GM21367 (cell line): ENCODE data around the gene UBL3.

Experiments used
- ATAC-seq: cut with Tn5 transposase; IDR thresholded peaks from one replicate; pipeline ENCODE4 v1.9.1; 2021; ENCODE audit not compliant: unreplicated experiment

The UBL3 gene, protein sequence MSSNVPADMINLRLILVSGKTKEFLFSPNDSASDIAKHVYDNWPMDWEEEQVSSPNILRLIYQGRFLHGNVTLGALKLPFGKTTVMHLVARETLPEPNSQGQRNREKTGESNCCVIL

DNA sequence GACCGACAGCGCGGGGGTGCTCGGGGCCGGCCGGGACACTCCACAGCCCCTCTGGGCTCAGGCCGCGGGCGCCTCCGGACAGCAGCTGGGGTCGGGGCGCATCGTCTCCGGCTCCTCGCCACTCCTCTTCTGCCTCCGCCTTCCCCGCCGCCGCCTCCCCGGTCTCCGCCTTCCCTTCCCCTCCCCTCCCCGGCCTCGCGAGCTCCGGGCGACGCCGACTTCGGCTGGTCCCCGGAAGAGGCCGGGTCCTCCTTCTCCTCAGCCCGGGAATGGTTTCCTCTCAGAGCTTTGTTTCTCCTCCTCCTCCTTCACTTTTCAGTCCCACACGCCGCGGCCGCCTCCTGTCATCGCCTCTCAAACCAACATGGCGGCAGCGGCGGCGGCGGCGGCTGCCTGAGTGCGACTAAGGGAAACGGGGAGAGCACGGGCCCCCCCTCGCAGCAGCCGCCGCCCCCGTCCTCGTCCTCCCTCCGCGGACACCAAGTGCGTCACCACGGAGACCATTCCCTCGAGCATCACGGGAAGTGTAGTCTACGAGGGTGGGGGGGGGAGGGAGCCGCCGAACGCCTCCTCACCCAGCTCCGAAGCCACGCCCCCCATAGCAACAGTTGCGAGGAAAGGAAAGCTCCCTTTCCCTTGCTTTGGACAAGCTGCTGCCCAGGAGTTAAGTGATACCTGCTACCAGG, at the start of gene UBL3:
UBL3 (minus strand) TSS at position 405 of the 686 bp plus-strand sequence. CDS start 1,079 bp downstream, outside the sequence.
- ATAC-seq = peak; percentile 73

DNA sequence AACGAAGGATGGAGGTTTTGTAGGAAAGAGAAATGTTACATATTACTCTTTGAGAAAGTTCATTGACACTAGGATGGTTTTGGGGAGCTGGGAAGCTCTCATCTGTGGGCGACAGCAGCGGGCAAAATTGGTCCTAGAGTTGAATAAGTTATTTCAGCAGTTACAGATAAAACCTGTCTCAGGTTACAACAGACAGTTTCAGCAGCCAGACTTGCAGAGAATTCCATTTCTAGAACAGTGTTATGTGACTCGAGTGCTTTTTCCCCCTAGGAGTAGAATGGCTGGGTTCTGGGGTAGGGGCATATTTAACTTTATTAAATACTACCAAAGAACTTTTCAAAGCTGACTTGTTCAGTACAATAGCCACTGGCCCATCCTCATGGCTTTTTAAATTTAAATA, 46.7 kb upstream of the UBL3 start:
- ATAC-seq = no peak

DNA sequence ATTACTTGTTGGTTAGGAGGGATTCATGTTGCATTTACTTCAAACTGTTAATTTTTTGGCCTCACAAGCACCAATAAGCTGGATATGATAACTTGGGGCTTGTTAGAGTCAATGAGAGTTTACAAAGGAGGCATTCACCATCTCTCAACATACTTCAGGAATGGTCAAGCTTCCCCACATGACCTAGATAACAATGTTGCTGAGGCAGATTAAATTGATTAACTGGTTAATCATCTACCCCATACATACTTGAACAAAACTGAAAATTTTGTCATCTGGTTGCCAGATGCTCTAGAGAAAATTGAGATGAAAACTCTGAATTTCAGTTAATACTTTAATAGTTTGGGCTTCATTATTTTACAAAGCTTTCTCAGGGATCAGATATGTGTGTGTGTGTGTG, 43.0 kb upstream of the UBL3 start:
- ATAC-seq = no peak

DNA sequence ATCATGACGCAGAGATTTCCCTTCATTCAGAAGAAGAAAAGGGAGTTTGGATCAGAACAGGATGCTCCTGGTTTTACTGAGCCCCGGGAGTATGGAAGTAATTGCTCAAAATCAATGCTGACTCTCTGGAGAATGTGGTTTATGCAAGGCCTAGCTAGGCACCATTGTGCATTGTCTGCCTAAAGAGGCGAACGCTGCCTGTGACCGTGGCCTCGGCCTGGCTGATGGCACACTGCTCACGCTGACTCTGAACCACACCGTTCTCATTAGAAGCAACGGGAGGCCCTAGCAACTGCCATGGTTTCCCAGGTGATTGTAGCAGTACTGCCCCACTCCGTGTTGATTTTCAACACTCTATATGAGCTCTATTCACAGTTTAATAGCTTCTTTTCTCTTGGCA, 41.7 kb upstream of the UBL3 start:
- no peak for ATAC-seq

DNA sequence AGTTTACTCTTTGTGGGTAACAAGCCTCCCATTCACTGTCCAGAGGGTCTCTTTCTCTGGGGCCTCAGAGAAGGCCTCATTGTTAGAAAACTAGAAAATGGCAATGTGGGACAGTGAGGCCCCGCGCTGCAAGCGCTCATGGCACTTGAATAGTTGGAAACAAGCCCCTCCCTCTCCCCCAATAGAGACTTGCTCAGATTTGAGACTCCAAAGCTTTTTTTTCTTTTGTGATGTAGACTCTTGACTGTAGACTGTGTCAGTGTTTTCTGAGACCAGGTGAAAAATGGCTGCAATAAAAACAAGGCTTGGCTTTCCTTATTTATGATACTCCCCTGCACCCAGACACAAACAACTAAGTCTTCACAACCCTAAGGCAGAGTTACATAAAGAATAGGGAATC, 38.7 kb upstream of the UBL3 start:
- no peak for ATAC-seq

DNA sequence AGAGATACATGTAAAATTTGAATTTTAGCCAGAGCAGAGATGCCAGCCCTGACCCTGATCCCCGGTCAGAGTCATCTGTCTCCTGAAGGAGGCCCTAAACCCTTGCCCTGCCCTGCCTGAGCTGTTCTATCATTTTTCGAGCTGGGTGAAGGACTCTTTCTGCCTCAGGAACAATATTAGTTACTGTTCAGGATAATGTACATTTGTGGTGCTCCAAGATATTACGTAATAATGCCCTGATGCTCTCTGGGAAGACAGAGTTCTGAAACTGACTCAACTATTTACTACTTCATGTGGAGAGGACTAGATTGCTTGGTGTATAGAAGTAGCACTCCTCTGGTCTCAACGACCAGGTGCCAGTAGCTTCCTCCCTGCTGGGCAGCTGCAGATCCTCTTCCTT, 37.9 kb upstream of the UBL3 start:
- ATAC-seq = no peak

DNA sequence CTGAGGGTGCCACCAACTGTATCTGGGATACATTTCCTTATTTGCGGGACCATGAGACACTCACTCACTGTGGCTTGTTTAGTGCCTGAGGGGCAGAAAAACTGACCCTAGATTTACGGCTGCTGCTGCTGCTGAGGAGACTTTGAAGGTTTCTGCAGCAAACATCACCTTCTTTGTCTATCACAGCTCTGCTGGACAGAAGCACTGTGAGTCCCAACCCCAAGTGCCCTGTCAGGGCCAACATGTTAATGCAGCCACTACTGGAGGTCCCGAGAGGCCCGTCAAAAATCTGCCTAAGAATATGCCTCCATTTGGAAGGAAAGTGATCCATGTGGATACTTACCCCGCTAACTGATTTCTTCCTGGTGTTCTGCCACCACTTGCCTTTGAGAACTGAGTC, 37.3 kb upstream of the UBL3 start:
- no peak for ATAC-seq

DNA sequence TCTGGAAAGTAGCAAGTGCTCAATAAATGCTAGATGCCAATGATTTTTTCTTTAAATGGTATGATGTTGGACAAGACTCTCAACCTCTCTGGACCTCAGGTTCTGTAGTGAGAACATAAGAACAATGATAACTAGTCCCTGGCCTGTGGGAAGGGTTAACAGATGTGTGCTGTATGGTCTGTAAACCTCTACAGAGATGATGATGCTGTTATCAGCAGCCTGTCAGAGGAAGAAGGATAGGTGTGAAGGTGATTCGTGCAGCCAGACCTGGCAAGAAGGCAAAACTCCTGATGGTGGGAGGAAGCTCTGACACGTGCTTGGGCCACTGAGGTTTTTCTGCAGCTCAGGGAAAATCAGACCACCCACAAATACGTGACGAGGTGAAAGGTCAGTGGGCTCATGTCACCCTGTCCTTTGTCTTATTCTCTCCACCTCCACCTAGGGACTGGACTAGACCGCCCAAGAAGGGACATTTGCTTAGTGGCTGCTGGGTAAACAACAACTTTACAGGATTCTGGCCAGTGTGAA, 36.7 kb upstream of the UBL3 start:
- ATAC-seq = no peak

DNA sequence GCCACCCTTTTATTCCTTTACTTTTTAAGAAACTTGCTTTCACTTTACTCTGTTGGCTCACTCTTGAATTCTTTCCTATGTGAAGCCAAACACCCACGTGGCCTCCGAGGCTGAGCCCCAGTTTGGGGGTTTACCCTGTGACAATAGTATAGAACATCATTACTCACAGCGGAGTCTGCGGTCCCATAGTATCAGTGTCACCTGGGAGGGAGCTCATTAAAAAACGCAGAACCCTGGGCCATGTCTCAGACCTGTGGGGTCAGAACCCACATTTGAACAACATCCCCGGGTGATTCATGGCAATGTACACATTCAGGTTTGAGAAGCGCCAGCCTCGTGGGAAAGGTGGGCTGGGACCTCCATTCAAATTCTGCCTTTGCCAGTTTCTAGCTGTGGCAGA, 36.0 kb upstream of the UBL3 start:
- ATAC-seq = no peak

DNA sequence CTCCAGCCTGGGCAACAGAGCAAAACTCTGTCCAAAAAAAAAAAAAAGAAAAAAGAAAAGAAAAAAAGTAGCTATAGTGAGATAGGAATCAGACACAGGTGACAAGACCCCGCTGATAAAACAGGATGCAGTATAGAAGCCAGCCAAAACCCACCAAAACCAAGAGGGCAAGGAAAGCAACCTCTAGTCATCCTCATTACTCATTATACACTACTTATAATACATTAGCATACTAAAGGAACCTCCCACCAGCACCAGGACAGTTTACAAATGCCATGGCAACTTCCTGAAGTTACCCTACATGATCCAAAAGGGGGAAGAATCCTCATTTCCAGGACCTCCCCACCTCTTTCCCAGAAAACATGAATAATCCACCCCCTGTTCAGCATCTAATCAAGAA, 35.6 kb upstream of the UBL3 start:
- ATAC-seq = no peak

DNA sequence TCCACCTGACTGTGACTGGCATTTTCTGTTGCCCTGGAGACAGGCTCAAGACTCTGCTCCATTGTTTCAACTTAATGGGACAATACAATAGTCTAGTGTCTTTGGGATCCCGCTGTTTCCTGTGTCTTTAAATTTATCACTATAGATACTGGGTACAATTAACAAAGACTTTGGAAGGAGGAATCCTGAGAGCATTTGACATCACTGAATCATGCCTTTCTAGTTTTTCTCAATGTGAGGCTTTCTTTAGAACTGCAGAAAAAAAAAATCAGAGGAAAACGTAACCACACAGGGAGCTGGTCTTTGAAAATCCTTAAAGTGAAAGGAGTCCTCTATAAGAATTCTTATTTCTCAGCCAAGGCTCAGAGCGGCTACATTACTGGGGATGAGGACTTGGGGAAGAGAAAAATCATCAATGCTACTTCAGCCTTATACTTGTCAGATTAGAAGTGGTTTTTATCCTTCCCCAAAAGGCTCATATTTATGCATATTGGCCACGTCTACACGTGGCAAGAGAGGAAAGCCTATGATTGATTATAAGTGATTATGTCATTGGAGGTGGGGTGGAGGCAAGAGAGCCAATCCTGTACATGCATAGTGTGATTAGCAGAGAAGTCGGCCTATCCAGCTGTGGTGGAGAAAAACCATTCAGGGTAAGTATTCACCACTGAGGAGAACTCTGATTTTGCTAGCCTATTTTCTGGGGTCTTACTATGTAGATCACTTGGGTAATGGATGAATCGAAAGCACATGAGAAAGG, 34.4 kb upstream of the UBL3 start:
- ATAC-seq = no peak

DNA sequence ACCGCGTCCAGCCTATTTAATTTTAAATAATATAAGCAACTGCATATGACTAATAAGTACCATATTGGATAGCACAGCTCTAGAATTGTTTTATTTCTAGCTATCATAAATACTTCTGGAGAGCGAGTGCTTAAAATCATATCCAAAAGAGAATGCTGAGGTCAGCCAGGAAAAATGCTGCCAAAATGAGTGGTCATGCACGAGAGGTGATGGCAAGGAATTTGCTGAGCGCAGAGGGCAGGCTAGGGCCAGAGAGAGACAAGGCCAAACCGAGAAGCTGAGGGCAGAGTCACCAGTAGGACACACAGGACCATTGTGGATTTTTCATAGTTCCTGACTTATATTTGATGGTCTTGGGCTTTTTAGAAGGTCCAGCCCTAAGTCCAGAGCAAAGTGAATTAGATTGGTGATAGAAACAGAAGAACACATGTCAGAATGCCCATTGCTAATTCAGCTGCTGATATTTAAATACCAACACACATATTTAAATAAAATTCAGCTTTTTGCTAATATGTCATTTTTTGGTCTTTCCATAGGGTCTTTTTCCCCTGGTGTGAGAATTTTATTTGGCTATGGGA, 33.6 kb upstream of the UBL3 start:
- ATAC-seq = no peak

DNA sequence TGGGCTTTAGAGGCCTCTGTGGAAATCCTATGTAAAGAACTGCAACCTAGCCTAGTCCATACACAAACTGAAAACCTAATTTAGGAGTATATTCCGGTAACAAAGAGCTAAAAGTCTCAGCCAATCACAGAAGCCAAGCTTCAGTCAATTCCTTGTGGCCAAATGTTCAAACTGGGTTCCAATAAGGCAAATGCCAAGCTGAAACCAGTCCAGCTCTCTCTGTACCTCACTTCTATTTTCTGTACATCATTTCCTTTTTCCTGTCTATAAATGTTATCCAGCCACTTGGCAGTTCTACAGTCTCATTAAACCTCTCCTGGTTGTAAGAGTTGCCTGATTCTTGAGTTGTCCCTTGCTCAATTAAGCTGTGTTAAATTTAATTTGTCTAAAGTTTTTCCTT, 31.7 kb upstream of the UBL3 start:
- no peak for ATAC-seq

DNA sequence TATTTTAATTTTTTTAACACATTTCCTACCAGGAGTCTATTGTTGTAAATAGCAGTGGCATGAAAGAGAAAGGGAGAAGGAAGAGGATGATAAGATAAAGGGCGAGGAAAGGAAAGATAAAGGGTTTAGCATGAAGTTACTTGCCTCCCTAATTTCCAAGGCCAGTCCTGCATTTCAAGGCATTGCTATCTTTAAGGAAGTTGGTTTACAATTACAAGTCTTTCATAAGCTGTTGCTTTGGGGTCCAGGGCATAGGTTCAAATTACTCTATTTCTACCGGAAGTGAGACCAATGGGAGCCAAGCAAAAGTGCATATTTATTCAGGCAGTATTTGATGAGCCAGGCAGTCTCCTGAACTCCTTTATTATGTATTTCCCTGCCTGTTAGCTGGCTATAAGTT, 27.7 kb upstream of the UBL3 start:
- no peak for ATAC-seq

DNA sequence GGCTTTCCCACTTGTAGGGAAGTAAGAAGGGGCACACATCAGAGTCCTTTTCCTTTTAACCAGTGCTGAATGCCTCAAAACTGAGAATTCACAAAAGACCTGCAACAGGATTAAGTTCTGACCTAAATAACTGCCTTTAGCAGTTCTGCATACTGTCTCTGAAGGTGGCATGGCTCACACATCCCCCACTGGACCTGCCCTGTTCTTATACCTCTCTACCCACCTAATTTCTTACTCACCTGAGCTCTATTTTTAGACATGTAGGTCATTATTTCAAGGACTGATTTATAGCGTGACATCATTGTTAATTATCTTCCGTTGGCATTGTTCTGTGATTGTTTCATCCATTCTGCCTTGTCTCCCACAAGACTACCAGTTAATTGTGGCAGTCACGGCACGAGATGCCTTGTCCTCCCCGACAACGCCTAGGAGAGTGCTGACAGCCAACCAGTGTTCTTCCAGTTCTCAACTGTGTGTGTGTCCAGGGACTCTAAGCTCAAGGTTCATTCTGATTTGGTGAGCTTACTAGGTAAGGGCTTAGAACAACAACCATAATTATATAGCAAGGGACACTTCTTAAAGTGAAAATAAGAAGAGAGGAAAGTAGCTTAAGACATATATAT, 27.1 kb upstream of the UBL3 start:
- no peak for ATAC-seq

DNA sequence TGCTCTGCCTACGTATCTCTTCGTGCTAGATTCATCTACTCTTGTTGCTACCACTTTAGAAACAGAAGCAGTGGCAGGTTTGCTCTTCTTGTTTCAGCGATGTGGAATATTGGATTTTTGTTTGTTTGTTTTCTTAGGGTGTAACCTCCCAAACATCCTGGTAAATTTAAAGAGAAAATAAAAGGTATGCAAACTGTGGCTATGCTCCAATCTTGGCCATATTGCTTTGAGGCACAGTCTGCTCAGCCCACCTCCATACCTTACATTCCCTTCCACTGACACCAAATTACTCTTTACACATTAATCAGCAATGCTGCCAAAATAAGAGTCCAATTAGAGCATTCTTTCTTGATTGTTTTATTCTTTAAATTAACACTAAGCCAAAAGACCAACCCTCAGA, 25.2 kb upstream of the UBL3 start:
- ATAC-seq = no peak

DNA sequence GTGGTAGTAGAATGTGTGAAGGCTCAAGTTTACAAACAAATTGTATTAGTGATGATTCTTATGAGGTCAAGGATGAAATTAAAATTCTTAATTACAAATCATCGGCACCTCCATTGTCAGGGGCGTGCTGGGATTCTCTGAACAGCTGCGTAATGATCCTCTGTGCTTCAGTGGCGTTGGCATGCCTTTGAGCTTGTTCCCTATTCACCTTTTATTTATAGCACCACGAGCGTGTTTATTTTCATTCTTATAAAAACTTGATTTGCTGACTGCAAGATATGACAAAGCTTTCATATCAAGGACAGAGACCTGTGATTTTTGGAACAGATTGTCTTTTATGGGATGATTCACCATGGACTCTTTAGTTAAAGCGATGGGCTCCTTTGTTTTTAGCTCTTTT, 18.2 kb upstream of the UBL3 start:
- ATAC-seq = no peak

DNA sequence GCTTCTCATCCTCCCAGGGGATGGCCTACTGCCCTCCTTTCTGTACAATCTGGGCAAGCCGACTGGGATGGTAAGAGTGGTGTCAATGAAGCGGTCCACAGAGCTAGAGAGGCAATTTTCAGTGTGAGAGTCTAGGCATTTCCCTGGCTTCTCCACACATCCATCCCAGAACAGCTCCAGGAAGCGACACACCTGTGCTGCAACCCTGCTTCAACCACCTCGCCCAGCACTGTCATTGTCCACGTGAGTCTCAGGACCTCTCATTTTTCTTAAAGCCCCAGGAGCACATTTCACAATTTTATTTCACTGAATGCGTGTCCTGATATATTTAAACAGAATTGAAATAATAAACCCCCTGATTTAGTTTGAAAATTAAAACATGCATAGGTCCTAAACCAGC, 15.5 kb upstream of the UBL3 start:
- no peak for ATAC-seq

DNA sequence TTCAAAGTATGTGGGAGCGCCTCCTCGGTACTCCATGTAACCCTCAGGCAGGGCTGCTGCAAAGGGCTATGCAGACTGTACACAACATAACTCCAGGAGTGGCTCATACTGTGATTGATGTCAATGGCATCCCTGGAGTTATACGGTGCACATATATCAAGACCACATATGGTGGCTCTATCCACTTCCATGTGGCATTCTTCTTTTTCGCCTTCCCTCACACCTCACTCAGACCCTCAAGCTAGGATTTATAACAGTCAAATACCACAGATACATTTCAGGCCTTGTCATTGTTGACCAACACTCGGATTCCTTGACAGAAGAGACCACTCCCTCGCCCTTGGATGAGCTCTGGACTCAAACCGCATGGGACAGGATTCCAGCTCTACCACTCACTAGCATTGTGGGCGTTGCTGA, 11.3 kb upstream of the UBL3 start:
- ATAC-seq = no peak

DNA sequence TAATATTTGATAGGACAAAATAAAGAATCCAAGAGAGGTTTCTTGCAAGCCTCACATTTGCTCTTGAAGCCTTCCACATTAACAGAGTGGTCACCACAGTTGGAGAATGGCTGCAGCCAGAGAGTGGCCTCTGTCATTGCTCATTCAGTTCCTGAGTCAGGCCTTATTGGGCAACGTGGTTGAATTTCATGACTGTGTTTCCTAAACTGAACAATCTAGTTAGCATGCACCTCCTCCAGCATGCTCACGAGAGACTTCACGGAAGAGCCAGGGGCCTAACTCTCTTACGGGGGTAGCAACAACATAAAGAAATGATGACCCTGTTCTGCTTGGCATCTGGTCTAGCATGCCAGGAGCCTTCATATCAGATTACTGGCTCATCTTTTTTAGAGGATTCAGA, 9.6 kb upstream of the UBL3 start:
- no peak for ATAC-seq

DNA sequence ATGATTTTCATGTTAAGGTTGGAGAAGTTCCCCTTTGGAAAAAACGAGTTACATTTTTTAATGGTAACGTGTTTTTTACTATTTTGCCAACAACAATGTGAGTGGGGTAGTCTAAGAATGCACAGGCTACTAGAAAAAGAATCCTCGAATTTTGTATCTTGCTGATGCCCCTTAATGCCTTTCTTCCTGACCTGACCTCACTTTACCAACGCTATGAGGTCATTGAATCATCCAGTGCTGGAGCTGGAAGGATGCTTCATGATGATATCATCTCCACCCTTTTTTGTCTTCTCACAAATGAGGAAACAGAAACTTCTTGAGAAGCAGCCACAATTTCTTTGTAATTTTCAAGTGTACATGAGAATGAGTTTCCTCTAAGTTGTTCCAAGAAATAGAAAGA, 8.2 kb upstream of the UBL3 start:
- ATAC-seq = no peak
